Measurements from ENCODE around the gene ALLC.
"Not testable (repeated sequence)": the region's sequence is repeated elsewhere in the genome, so short reads cannot be mapped to it uniquely, and the experiment has no call there.

Gene ALLC

GRCh38 chr2:3655871-3656761, 1.9 kb upstream of the ALLC start:
- DNase-seq (ENCODE audit: low spot score): no peak

DNA sequence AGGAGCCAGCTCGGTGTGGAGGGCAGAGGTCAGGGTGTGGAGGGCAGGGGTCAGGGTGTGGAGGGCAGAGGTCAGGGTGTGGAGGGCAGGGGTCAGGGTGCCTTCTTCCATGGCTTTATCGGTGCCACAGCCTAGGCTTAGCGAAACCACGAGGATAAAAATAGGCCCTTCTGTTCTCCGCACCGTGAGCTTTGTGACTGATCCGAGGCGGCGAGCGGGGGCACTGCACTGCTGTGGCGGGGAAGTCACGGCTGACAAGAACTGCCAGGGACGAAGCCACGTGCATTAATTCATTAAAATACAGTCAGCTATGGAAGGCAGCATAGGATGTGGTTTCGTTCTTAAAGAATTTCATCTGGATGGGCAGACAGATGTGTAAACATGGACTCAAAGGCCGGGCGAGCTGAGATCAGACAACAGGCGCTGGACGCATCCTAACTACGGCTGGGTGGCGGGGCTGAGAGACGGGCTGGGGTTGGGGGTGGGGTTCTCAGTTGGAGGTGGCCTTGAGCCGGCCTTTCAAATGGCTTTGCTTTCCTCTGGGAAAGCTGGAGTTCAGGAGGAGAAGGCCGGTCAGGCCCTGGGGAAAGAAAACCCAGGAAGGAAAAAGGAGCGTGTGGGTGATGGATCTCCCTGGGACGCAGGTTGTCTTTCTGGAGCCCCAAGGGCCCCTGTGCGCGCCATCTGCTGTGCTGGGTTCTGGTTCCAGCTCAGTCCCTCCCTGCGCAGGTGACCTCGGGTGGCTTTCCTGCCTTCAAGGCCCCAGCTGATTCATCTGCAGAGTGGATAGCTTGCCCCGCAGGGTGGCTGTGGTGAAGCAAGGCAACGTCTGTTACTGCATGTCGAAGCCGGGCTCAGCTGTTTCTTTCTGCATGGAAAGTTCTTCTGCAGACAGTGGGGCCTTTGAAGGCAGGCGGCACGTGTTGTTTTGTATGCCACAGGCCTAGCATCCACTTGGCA, 958 bp upstream of the ALLC start:
- DNase-seq (ENCODE audit: low spot score): peak; percentile 32

GRCh38 chr2:3659447-3660432, 1.7 kb downstream of the ALLC start:
- no peak for DNase-seq (ENCODE audit: low spot score)

DNA sequence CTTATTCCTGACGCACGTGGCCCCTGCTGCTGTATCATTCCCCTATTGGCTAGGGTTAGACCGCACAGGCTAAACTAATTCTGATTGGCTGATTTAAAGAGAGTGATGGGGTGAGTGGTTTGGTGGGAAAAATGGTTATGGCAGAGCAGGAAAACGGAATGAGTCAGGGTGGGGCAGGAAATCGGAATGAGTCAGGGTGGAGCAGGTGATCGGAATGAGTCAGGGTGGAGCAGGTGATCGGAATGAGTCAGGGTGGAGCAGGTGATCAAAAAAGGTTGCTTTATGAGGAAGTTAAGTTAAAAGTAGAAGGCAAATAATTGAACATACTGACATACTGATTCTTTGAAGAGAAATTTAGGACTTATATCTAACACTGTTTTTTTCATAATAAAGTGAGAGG, 2.6 kb downstream of the ALLC start:
- DNase-seq (ENCODE audit: low spot score): not testable (repeated sequence)

DNA sequence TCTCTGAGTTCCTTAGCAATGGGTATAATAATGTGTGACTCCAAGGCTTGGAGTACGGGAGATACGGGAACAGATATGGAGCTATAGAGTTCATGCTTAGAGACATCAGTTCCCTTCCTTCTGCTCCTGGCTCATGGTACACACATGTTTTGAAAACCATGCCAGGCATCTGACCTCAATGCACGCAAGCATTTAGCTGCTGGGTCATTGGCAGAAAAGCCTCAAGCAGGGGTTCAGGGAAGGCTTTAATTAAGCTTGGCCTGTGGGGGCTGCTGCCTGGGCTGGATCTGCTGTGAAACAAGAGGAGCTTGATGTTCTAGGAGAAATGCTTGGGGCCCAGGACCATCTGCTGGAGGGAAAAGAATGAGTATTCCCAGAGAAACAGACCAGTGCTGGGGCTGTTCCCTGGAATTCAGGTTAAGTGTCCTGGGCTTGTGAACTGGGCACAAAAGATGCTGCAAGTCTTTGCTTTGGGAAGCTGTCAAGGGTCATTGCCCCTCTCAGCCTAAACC, 3.2 kb downstream of the ALLC start:
- DNase-seq (ENCODE audit: low spot score): no peak

DNA sequence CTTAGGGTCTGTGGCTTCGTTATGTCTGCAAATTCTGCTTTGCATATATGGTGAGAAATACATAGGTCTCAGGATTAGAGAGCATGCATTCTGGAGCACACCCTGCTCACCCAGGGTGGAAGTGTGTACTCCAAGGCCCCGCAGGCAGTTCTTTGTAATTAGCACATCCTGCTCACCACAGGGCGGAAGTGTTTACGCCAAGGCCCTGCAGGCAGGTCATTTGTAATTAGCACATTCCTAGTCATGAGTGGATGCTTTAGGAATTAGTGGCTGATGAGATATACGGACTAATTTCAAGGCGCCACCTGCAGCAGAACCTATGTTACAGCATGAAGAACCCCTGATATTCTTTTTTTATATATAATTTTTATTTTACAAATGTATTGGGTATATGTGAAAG, 4.2 kb downstream of the ALLC start:
- no peak for DNase-seq (ENCODE audit: low spot score)

GRCh38 chr2:3664118-3664517, 6.1 kb downstream of the ALLC start:
- DNase-seq (ENCODE audit: low spot score): no peak

DNA sequence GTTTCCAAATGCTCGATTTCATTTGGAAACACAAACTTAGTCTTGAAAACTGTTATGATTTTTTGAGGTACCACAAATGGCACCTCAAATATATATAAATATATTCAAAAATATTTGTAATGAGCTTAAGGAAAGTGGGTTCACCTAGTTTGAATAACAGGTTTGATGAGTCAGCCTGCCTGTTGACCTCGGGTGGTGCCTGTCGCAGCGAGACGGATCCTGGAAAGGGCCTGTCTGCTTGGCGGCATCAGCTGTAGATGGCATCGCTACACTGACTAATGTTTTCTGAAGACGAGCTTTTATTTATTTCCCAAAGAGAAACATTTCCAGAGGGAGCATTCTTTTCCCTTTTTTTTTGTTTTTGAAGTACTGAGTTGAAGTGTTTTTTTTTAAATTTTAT, 6.9 kb downstream of the ALLC start:
- no peak for DNase-seq (ENCODE audit: low spot score)

- no peak for DNase-seq (ENCODE audit: low spot score)
These were observed 8.0 kb downstream of the ALLC start for GRCh38 chr2:3665886-3666612.

DNA sequence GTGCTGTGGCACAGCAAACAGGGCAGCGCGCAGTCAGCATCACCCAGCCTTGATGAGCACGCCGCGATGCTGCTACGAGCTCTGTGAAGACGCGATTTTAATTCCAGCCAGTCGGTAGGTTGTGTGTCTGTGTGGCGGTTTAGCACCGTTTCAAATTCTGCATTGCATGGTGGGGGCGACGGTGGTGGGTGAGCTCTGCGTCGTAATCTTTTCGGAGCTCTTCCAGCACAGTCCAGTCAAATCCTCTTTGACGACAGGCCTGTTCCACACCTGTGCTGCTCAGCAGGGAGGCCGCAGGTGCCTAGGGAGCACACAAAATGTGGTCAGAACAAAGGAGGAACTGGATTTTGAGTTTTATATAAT, 8.6 kb downstream of the ALLC start:
- DNase-seq (ENCODE audit: low spot score): no peak

DNA sequence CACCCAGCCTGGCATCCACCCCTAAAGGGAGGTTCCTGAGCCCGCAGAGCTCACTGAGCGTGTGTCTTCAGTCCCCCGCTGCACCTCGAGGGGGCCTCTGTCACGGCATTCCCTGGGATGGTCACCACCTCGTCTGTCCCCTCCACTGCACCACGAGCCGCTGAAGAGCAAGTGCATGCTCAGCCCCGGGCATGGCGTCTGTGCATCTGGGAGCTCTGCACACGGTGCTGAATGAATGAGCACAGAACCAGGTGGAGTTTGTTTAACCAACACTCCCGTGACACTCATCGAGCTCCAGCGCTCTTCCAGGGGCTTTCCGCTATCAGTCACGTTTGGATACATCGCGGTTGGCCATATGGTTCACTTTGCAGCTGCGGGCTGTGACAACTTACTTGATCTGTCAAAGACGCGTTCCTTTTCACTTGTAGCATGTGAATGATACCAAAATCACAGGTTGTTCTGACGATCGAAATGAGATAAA, 9.2 kb downstream of the ALLC start:
- no peak for DNase-seq (ENCODE audit: low spot score)

- DNase-seq (ENCODE audit: low spot score): no peak
These were observed 11.7 kb downstream of the ALLC start for GRCh38 chr2:3669656-3670055.

- DNase-seq (ENCODE audit: low spot score): no peak
These were observed 12.4 kb downstream of the ALLC start for GRCh38 chr2:3670376-3670775.

DNA sequence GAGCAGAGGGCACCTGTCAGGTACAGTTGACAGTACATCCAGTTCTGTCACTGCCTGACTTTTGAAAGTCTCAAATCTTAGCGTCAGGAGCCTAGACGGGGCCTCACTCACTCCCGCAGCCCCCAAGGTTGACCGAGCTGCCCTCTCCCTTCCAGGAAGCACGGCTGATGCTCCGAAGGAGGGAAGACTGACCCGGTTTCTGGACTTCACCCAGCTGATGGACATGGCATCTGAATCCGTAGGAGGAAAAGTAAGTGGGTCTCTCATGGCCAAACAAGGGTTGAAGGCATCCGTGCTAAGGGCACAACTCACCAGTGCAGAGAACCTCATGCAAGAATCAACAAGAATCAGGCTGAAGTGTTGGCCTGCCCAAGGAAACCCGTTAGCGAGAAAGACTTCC, 12.9 kb downstream of the ALLC start:
- no peak for DNase-seq (ENCODE audit: low spot score)

DNA sequence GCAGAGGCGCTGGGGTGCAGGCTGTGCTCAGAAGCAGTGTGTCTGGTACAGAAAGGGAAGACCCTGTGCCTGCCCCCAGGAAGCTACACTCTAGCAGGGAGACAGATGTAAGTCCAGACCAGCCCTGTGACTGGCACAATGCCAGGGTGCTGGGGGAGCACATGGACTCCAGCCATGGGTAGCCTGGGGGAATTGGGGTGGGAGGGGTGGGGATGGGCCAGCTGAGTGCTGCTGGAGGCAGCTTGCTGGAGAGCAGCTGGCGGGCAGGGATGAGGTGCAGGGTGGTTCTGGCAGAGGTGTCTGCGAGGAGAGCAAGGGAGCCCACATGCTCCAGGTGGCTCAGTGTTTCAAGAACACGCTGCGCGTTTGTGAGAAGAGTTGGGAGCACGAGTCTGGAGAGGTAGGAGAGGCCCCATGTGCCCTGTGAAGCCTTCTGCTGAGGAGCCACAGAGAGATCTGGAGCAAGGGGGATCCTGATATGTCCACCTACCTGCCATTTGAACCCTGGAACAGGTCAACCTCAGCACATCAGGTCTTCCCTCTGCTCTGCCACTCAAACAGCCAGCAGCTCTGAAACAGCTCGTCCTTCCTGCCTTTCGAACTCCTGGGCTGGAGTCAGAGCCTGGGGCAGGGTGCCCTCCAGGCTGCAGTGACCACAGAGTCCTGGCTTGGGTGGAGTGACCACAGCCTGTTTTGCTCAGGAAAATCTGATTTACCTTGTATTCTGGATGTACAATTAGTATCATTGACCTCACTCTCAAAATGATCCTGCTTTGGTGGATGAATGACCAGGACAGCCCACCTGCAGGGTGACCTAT, 15.1 kb downstream of the ALLC start:
- no peak for DNase-seq (ENCODE audit: low spot score)

GRCh38 chr2:3674066-3674845, 16.3 kb downstream of the ALLC start:
- DNase-seq (ENCODE audit: low spot score): no peak

DNA sequence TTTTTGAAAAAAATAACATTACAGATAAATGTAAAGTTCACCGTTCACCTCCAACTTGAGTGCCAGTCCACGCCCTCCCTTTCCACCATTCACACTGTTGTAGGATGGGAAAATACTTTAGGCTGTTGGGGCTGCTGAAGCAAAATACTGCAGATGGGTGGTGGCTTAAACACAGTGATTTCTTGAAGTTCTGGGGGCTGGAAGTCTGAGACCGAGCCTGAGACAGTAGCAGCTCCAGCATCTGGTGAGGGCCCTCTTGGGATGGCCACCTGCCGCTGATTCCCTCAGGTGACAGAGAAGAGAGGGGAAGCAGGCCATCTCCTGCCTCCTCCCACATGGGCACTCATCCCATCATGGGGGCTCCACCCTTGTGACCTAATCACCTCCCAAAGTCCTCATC, 17.7 kb downstream of the ALLC start:
- DNase-seq (ENCODE audit: low spot score): no peak

DNA sequence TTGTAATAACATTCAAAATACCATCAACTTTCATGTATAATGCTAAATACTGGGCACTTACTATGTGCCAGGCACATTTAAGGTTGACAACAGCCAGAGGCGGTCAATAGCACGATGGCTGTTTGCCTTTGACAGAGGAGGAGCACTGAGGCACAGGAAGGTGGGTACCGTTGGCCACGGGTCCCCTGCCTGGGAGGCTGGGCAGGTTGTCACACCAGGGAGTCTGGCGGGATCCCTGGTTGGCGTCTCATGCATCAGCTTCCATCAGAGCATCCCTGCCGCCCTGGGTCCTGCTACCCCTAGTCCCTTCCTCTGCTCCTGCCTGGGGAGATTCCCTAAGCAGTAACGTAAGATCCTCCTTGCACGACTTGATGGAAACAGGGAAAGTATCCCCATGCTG, 19.4 kb downstream of the ALLC start:
- no peak for DNase-seq (ENCODE audit: low spot score)

GRCh38 chr2:3678212-3678611, 20.2 kb downstream of the ALLC start:
- DNase-seq (ENCODE audit: low spot score): no peak

All from COLO829 (cell line).